ENCODE data around the gene EPB41L5.
"Not testable (repeated sequence)": the region's sequence is repeated elsewhere in the genome, so short reads cannot be mapped to it uniquely, and the experiment has no call there.

GRCh38 chr2:120022505-120022904 lies 9.6 kb downstream of the EPB41L5 start:
- not testable (repeated sequence) for TF ChIP-seq POLR2A (IDR thresholded peaks at IDR 0.05; ENCODE audit: low read depth, low read length); TAF1 (IDR thresholded peaks at IDR 0.05; ENCODE audit: borderline replicate concordance, low read depth, low read length); POLR2AphosphoS5 (IDR thresholded peaks at IDR 0.05; ENCODE audit: low read depth, low read length)
